ENCODE results near the gene PLCG1.

The PLCG1 gene

DNA sequence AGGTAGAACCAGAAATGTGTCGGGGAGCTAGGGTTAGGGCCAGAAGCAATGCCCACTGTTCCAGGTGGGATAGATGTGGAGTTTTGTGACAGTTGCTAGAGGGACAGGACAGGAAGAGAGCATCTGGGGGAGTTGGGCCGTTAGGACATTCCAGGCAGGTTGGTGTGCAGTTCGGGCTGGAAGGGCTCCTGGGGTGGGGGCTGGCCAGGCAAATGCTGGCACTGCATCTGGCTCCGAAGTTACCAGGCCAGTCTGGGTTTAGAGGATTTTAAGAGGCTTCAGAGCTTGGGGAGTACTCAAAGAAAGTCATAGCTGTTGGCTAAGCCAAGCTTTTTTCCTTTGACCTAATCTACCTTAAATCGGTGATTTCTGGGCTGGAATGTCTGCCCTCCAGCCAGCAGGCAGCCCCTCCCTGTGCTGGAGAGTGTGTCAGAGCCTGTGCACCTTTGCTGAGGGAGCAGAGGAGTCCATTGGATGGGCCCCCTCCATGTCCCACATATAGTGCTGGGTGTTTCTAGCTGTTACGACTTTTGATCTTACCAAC lies 20.8 kb downstream of the PLCG1 start:
- H4K5ac ChIP-seq (ENCODE audit: low read length) = no peak overlapping the region
- no peak overlapping the region for H3K27ac ChIP-seq (ENCODE audit: low read depth, low read length)
- no peak overlapping the region for H4K8ac ChIP-seq (ENCODE audit: low read depth, low read length)
- no peak overlapping the region for H3K4me2 ChIP-seq (ENCODE audit: low read length)
- H2BK5ac ChIP-seq (ENCODE audit: low read length) = no peak overlapping the region
- H3K79me1 ChIP-seq (ENCODE audit: low read length) = peaks cover 53% of the 10 kb centered on the region
- H3K56ac ChIP-seq (ENCODE audit: low read length) = no peak overlapping the region
- no peak for DNase-seq
- H3K4ac ChIP-seq (ENCODE audit: low read depth, low read length) = no peak overlapping the region
- H2BK15ac ChIP-seq (replicated peaks; ENCODE audit: low read depth) = no peak overlapping the region
- whole genome bisulfite sequencing (ENCODE audit: extremely low coverage, insufficient coverage, low lambda C conversion rate) = no CpG with 5 or more reads among the region's 6 CpGs
- peaks cover 67% of the 10 kb centered on the region for H3K79me2 ChIP-seq (ENCODE audit: control insufficient read depth, insufficient read depth, low read length)
- peaks cover 8% of the 10 kb centered on the region for H3K36me3 ChIP-seq (ENCODE audit: control insufficient read depth, insufficient read depth, low read length)
- no peak overlapping the region for H2BK120ac ChIP-seq (ENCODE audit: low read depth, low read length)
- no peak overlapping the region for H3K4me3 ChIP-seq (ENCODE audit: low read length)
- no peaks in the 10 kb centered on the region for H3K27me3 ChIP-seq (ENCODE audit: insufficient read depth, low read length, poor library complexity)
- peaks cover 3% of the 10 kb centered on the region for H3K4me1 ChIP-seq (ENCODE audit: control insufficient read depth, low read depth, low read length)
- H3K18ac ChIP-seq (ENCODE audit: low read length) = no peak overlapping the region
- H3K23ac ChIP-seq (ENCODE audit: low read length) = no peak overlapping the region
- H2AK5ac ChIP-seq (ENCODE audit: low read length) = no peak overlapping the region
- H3K9ac ChIP-seq (ENCODE audit: low read length) = no peak overlapping the region

DNA sequence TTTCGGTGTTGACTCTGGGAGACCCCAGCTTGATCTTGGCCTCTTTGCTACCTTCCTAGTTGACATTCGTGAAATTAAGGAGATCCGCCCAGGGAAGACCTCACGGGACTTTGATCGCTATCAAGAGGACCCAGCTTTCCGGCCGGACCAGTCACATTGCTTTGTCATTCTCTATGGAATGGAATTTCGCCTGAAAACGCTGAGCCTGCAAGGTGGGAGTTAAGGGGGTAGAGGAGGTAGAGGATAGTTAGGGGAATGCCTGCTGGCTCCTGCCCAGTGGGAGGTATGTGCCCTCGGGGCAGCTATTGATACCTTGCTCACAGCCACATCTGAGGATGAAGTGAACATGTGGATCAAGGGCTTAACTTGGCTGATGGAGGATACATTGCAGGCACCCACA lies 22.2 kb downstream of the PLCG1 start:
- Histone ChIP-seq H3K18ac (ENCODE audit: low read length) (no peak overlapping the region), H3K27me3 (ENCODE audit: insufficient read depth, low read length, poor library complexity) (no peaks in the 10 kb centered on the region), H2BK15ac (replicated peaks; ENCODE audit: low read depth) (no peak overlapping the region), H3K79me2 (ENCODE audit: control insufficient read depth, insufficient read depth, low read length) (peaks cover 54% of the 10 kb centered on the region), H3K79me1 (ENCODE audit: low read length) (peaks cover 47% of the 10 kb centered on the region), H3K4me3 (ENCODE audit: low read length) (no peak overlapping the region), H3K4me2 (ENCODE audit: low read length) (no peak overlapping the region), H2BK120ac (ENCODE audit: low read depth, low read length) (no peak overlapping the region), H3K27ac (ENCODE audit: low read depth, low read length) (no peak overlapping the region), H3K36me3 (ENCODE audit: control insufficient read depth, insufficient read depth, low read length) (peaks cover 19% of the 10 kb centered on the region), H4K5ac (ENCODE audit: low read length) (no peak overlapping the region), H3K9ac (ENCODE audit: low read length) (no peak overlapping the region), H4K8ac (ENCODE audit: low read depth, low read length) (no peak overlapping the region), H3K4me1 (ENCODE audit: control insufficient read depth, low read depth, low read length) (peaks cover 3% of the 10 kb centered on the region), H3K23ac (ENCODE audit: low read length) (no peak overlapping the region), H3K56ac (ENCODE audit: low read length) (no peak overlapping the region), H3K4ac (ENCODE audit: low read depth, low read length) (no peak overlapping the region), H2BK5ac (ENCODE audit: low read length) (no peak overlapping the region), H2AK5ac (ENCODE audit: low read length) (no peak overlapping the region)
- peak; percentile 52 for DNase-seq
- WGBS (ENCODE audit: extremely low coverage, insufficient coverage, low lambda C conversion rate) = no CpG with 5 or more reads among the region's 10 CpGs

DNA sequence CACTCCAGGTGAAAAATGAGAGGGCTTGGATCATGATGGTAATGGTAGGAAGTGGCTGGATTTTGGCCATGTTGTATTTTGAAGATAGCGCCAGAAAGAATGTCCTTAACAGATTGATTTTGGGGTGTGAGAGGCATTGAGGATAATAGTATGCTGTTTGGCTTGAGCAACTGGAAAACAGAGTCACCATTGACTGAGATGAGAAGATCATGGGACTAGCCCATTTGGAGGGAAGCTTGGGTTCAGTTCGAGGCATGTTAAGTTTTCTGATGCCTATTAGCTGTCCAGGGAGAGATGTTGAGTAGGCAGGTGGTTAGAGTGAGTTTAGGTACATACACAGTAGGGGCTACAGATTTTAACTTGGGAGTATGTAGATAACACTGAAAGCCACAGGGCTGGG lies 23.3 kb downstream of the PLCG1 start:
- Histone ChIP-seq H4K5ac (ENCODE audit: low read length) (no peak overlapping the region), H3K4me1 (ENCODE audit: control insufficient read depth, low read depth, low read length) (peaks cover 3% of the 10 kb centered on the region), H3K27ac (ENCODE audit: low read depth, low read length) (no peak overlapping the region), H3K23ac (ENCODE audit: low read length) (no peak overlapping the region), H3K79me2 (ENCODE audit: control insufficient read depth, insufficient read depth, low read length) (peaks cover 42% of the 10 kb centered on the region), H3K79me1 (ENCODE audit: low read length) (peaks cover 39% of the 10 kb centered on the region), H4K8ac (ENCODE audit: low read depth, low read length) (no peak overlapping the region), H2AK5ac (ENCODE audit: low read length) (no peak overlapping the region), H3K4ac (ENCODE audit: low read depth, low read length) (no peak overlapping the region), H3K4me2 (ENCODE audit: low read length) (no peak overlapping the region), H3K9ac (ENCODE audit: low read length) (no peak overlapping the region), H2BK15ac (replicated peaks; ENCODE audit: low read depth) (no peak overlapping the region), H3K36me3 (ENCODE audit: control insufficient read depth, insufficient read depth, low read length) (peaks cover 27% of the 10 kb centered on the region), H3K27me3 (ENCODE audit: insufficient read depth, low read length, poor library complexity) (no peaks in the 10 kb centered on the region), H3K18ac (ENCODE audit: low read length) (no peak overlapping the region), H2BK120ac (ENCODE audit: low read depth, low read length) (no peak overlapping the region), H3K4me3 (ENCODE audit: low read length) (no peak overlapping the region), H2BK5ac (ENCODE audit: low read length) (no peak overlapping the region), H3K56ac (ENCODE audit: low read length) (no peak overlapping the region)
- WGBS (ENCODE audit: extremely low coverage, insufficient coverage, low lambda C conversion rate) = no CpG with 5 or more reads among the region's 2 CpGs
- no peak for DNase-seq

DNA sequence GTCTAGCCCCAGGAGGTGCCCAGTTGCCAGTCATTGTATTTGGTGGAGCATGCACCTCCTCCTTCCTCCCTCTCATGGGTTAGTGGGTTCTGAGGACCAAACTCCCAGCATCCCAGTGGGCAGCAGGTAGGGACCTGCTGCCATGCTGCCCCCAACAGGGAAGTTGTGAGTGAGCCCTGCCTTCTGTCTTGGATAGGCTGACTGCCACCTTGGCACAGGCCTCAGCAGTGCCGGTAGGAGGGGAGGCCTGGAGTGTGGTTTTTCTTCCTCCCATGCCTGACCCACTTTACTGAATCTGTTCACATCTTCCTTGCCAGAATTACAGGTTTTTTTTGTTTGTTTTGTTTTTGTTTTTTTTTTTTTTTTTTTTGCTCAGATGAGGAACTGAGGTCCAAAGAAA lies 24.5 kb downstream of the PLCG1 start:
- Histone ChIP-seq H3K4me1 (ENCODE audit: control insufficient read depth, low read depth, low read length) (peaks cover 3% of the 10 kb centered on the region), H3K4ac (ENCODE audit: low read depth, low read length) (no peak overlapping the region), H3K36me3 (ENCODE audit: control insufficient read depth, insufficient read depth, low read length) (peaks cover 36% of the 10 kb centered on the region), H3K23ac (ENCODE audit: low read length) (no peak overlapping the region), H4K8ac (ENCODE audit: low read depth, low read length) (no peak overlapping the region), H3K56ac (ENCODE audit: low read length) (no peak overlapping the region), H2BK15ac (replicated peaks; ENCODE audit: low read depth) (no peak overlapping the region), H2AK5ac (ENCODE audit: low read length) (no peak overlapping the region), H3K18ac (ENCODE audit: low read length) (no peak overlapping the region), H4K5ac (ENCODE audit: low read length) (no peak overlapping the region), H3K79me1 (ENCODE audit: low read length) (peaks cover 35% of the 10 kb centered on the region), H3K27ac (ENCODE audit: low read depth, low read length) (no peak overlapping the region), H3K4me2 (ENCODE audit: low read length) (no peak overlapping the region), H2BK5ac (ENCODE audit: low read length) (no peak overlapping the region), H3K79me2 (ENCODE audit: control insufficient read depth, insufficient read depth, low read length) (peaks cover 30% of the 10 kb centered on the region), H2BK120ac (ENCODE audit: low read depth, low read length) (no peak overlapping the region), H3K27me3 (ENCODE audit: insufficient read depth, low read length, poor library complexity) (no peaks in the 10 kb centered on the region), H3K9ac (ENCODE audit: low read length) (no peak overlapping the region), H3K4me3 (ENCODE audit: low read length) (no peak overlapping the region)
- WGBS (ENCODE audit: extremely low coverage, insufficient coverage, low lambda C conversion rate) = no CpG with 5 or more reads among the region's 1 CpG
- no peak for DNase-seq

DNA sequence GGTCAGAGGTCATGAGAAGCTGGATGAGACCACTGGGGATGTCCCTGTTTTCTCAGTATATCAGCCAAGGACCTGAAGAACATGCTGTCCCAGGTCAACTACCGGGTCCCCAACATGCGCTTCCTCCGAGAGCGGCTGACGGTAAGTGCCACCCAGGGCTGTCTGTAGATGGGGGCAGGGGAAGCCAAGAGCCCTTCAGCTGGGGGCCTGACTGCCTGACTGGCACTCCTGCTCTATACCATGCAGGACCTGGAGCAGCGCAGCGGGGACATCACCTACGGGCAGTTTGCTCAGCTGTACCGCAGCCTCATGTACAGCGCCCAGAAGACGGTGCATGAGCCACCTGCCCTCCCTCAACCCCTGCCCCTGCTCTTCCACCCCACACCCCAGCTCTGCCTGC lies 25.1 kb downstream of the PLCG1 start:
- H3K27ac ChIP-seq (ENCODE audit: low read depth, low read length) = no peak overlapping the region
- no peak overlapping the region for H2BK15ac ChIP-seq (replicated peaks; ENCODE audit: low read depth)
- H3K56ac ChIP-seq (ENCODE audit: low read length) = no peak overlapping the region
- peaks cover 25% of the 10 kb centered on the region for H3K79me2 ChIP-seq (ENCODE audit: control insufficient read depth, insufficient read depth, low read length)
- no peak overlapping the region for H2BK120ac ChIP-seq (ENCODE audit: low read depth, low read length)
- H2BK5ac ChIP-seq (ENCODE audit: low read length) = no peak overlapping the region
- no peaks in the 10 kb centered on the region for H3K27me3 ChIP-seq (ENCODE audit: insufficient read depth, low read length, poor library complexity)
- peaks cover 38% of the 10 kb centered on the region for H3K36me3 ChIP-seq (ENCODE audit: control insufficient read depth, insufficient read depth, low read length)
- no peak overlapping the region for H3K23ac ChIP-seq (ENCODE audit: low read length)
- peaks cover 3% of the 10 kb centered on the region for H3K4me1 ChIP-seq (ENCODE audit: control insufficient read depth, low read depth, low read length)
- WGBS (ENCODE audit: extremely low coverage, insufficient coverage, low lambda C conversion rate) = no CpG with 5 or more reads among the region's 11 CpGs
- no peak for DNase-seq
- H3K79me1 ChIP-seq (ENCODE audit: low read length) = peaks cover 35% of the 10 kb centered on the region
- no peak overlapping the region for H3K18ac ChIP-seq (ENCODE audit: low read length)
- H3K9ac ChIP-seq (ENCODE audit: low read length) = no peak overlapping the region
- no peak overlapping the region for H3K4me3 ChIP-seq (ENCODE audit: low read length)
- H3K4me2 ChIP-seq (ENCODE audit: low read length) = no peak overlapping the region
- no peak overlapping the region for H3K4ac ChIP-seq (ENCODE audit: low read depth, low read length)
- H4K5ac ChIP-seq (ENCODE audit: low read length) = no peak overlapping the region
- H2AK5ac ChIP-seq (ENCODE audit: low read length) = no peak overlapping the region
- H4K8ac ChIP-seq (ENCODE audit: low read depth, low read length) = no peak overlapping the region

DNA sequence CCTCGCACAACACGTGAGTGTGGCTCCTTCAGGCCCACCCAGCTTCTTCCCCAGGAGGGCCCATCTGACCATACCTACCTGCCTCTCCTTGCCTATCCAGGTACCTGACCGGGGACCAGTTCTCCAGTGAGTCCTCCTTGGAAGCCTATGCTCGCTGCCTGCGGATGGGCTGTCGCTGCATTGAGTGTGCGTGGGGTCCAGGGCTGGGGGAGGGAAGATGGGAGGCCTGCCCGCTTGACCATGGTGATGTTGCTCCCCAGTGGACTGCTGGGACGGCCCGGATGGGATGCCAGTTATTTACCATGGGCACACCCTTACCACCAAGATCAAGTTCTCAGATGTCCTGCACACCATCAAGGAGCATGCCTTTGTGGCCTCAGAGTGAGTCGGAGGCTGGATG lies 26.5 kb downstream of the PLCG1 start:
- Histone ChIP-seq H3K4me3 (ENCODE audit: low read length) (no peak overlapping the region), H2AK5ac (ENCODE audit: low read length) (no peak overlapping the region), H3K79me2 (ENCODE audit: control insufficient read depth, insufficient read depth, low read length) (peaks cover 11% of the 10 kb centered on the region), H3K79me1 (ENCODE audit: low read length) (peaks cover 21% of the 10 kb centered on the region), H3K27ac (ENCODE audit: low read depth, low read length) (no peak overlapping the region), H3K18ac (ENCODE audit: low read length) (no peak overlapping the region), H3K27me3 (ENCODE audit: insufficient read depth, low read length, poor library complexity) (no peaks in the 10 kb centered on the region), H3K4me1 (ENCODE audit: control insufficient read depth, low read depth, low read length) (peaks cover 3% of the 10 kb centered on the region), H3K56ac (ENCODE audit: low read length) (no peak overlapping the region), H3K4ac (ENCODE audit: low read depth, low read length) (no peak overlapping the region), H2BK5ac (ENCODE audit: low read length) (no peak overlapping the region), H4K5ac (ENCODE audit: low read length) (no peak overlapping the region), H3K23ac (ENCODE audit: low read length) (no peak overlapping the region), H4K8ac (ENCODE audit: low read depth, low read length) (no peak overlapping the region), H2BK120ac (ENCODE audit: low read depth, low read length) (no peak overlapping the region), H2BK15ac (replicated peaks; ENCODE audit: low read depth) (no peak overlapping the region), H3K4me2 (ENCODE audit: low read length) (no peak overlapping the region), H3K36me3 (ENCODE audit: control insufficient read depth, insufficient read depth, low read length) (peaks cover 43% of the 10 kb centered on the region), H3K9ac (ENCODE audit: low read length) (no peak overlapping the region)
- no peak for DNase-seq
- whole genome bisulfite sequencing (ENCODE audit: extremely low coverage, insufficient coverage, low lambda C conversion rate) = no CpG with 5 or more reads among the region's 11 CpGs
